RWPE1 (cell line): ENCODE results near the gene CSF2.

ENCODE experiments used
- CTCF ChIA-PET: fragments of 350-600 bp; sonication (Branson Sonifier 250); formaldehyde crosslinking; extraction: SDS; loops from one replicate; lab custom pipeline; 2021; lab: Yijun Ruan, JAX
- POLR2A ChIA-PET: fragments of 400-600 bp; formaldehyde crosslinking; extraction: SDS; loops from one replicate; lab custom pipeline; 2020; ENCODE audit warnings: antibody characterized with exemption; ENCODE audit not compliant: low non-redundant PET; lab: Yijun Ruan, JAX
- DNase-seq: peaks from one replicate; pipeline ENCODE4 v3.0.0; 2012; ENCODE audit warnings: low spot score
- H3K27ac ChIP-seq: fragments of 450-650 bp; 2 replicates; pipeline ENCODE4 v1.5.1; 2017
- CTCF ChIP-seq: fragments of 450-650 bp; conservative IDR thresholded peaks from 2 replicates; pipeline ENCODE4 v1.5.1; 2017; ENCODE audit warnings: low read depth, mild to moderate bottlenecking

Gene CSF2

GRCh38 chr5:132073231-132074013 is at the start of gene CSF2:
Gene CSF2 (plus strand): TSS chr5:132073789. CDS start chr5:132073824, 35 bp downstream.
- no peak for TF ChIP-seq CTCF
- peak within 1 kb of the TSS; percentile 72 for H3K27ac ChIP-seq
- ChIA-PET CTCF (interaction anchor here (1.0 to 1.5 kb wide), 4 partner anchors 8 to 10 kb away, joined by 3 to 5 read pairs (median 4); no protein-coding TSS in a partner anchor), POLR2A (interaction anchor here (0.7 kb wide), 1 partner anchor 423 kb away, joined by 3 read pairs; no protein-coding TSS in a partner anchor)
- DNase-seq, result peak; percentile 94

GRCh38 chr5:132024117-132024435 is 49.5 kb upstream of the CSF2 start:
- TF ChIP-seq CTCF, result no peak
- ChIA-PET POLR2A (no interaction called here), CTCF (interaction anchor here (0.6 kb wide), 1 partner anchor 437 kb away, joined by 3 read pairs; no protein-coding TSS in a partner anchor)
- DNase-seq, result no peak
- H3K27ac ChIP-seq, result no peak overlapping the region

- POLR2A ChIA-PET, result no interaction called here
- no peak for TF ChIP-seq CTCF
- H3K27ac ChIP-seq, result no peak overlapping the region
- CTCF ChIA-PET, result interaction anchor here (0.7 kb wide), 1 partner anchor 232 kb away, joined by 3 read pairs; no protein-coding TSS in a partner anchor
- DNase-seq, result no peak
Measured at GRCh38 chr5:132024789-132025402, 48.7 kb upstream of the CSF2 start.

- POLR2A ChIA-PET, result no interaction called here
- no peak for DNase-seq
- no peak overlapping the region for H3K27ac ChIP-seq
- TF ChIP-seq CTCF, result no peak
- CTCF ChIA-PET, result no interaction called here
Measured at GRCh38 chr5:132025403-132025971, 48.1 kb upstream of the CSF2 start.

- ChIA-PET CTCF (no interaction called here), POLR2A (no interaction called here)
- no peak for TF ChIP-seq CTCF
- DNase-seq, result no peak
- H3K27ac ChIP-seq, result no peak overlapping the region
Measured at GRCh38 chr5:132026516-132027008, 47.0 kb upstream of the CSF2 start.

- ChIA-PET CTCF (interaction anchor here (0.7 kb wide), 1 partner anchor 37 kb away, joined by 3 read pairs; no protein-coding TSS in a partner anchor), POLR2A (no interaction called here)
- DNase-seq, result no peak
- H3K27ac ChIP-seq, result no peak overlapping the region
- TF ChIP-seq CTCF, result no peak
Measured at GRCh38 chr5:132027027-132027426, 46.6 kb upstream of the CSF2 start.
